ENCODE data around the gene HPS1. TPM values are rescaled to one million over a fixed set of nuclear protein-coding genes. Genes with fewer than 3 reads are reported as not detected.

HPS1 gene
- total RNA-seq, 1 experiment from 2014 or later = 146 TPM

GRCh38 chr10:98408799-98409198 is 37.9 kb downstream of the HPS1 start:
- DNase-seq (ENCODE audit: low read depth, low spot score) (no peak), ATAC-seq (no peak)
- H3K27ac ChIP-seq (ENCODE audit: low read length) = no peak overlapping the region
- POLR2A ChIA-PET = no interaction called here
- no peak for TF ChIP-seq TCF7L2 (IDR thresholded peaks at IDR 0.05; ENCODE audit: low read depth, low read length)
- no TSS peak for BruUV-seq (replicated peaks)
- no peak overlapping the region for H3K4me3 ChIP-seq (ENCODE audit: low read depth in 2 of 2, low read length in 2 of 2)
- in situ Hi-C loops (cut with HindIII; ENCODE audit: low pct_unique_long_range_greater_than_20kb, low sequenced_read_pairs) (no loop called here), intact Hi-C loops (cut with micrococcal nuclease; ENCODE audit: unreplicated experiment) (no loop called here)
- H3K36me3 ChIP-seq (ENCODE audit: control insufficient read depth, insufficient read depth, low read length) = no peaks in the 10 kb centered on the region
- H3K4me1 ChIP-seq (ENCODE audit: control insufficient read depth, insufficient read depth, low read length) = no peaks in the 10 kb centered on the region
- CTCF ChIA-PET = interaction anchor here (0.5 to 0.6 kb wide), 2 partner anchors 70 to 874 kb away, joined by 4 to 6 read pairs; no protein-coding TSS in a partner anchor
- no peaks in the 10 kb centered on the region for H3K27me3 ChIP-seq (ENCODE audit: control insufficient read depth, insufficient read depth, low read length)
- no peaks in the 10 kb centered on the region for H3K9me3 ChIP-seq (ENCODE audit: control insufficient read depth, insufficient read depth, low read depth, low read length)

- intact Hi-C loops (cut with micrococcal nuclease; ENCODE audit: unreplicated experiment) (no loop called here), in situ Hi-C loops (cut with HindIII; ENCODE audit: low pct_unique_long_range_greater_than_20kb, low sequenced_read_pairs) (no loop called here)
- BruUV-seq (replicated peaks) = no TSS peak
- Histone ChIP-seq H3K4me1 (ENCODE audit: control insufficient read depth, insufficient read depth, low read length) (no peaks in the 10 kb centered on the region), H3K4me3 (ENCODE audit: low read depth in 2 of 2, low read length in 2 of 2) (no peak overlapping the region), H3K36me3 (ENCODE audit: control insufficient read depth, insufficient read depth, low read length) (no peaks in the 10 kb centered on the region), H3K9me3 (ENCODE audit: control insufficient read depth, insufficient read depth, low read depth, low read length) (no peaks in the 10 kb centered on the region), H3K27ac (ENCODE audit: low read length) (no peak overlapping the region), H3K27me3 (ENCODE audit: control insufficient read depth, insufficient read depth, low read length) (no peaks in the 10 kb centered on the region)
- ATAC-seq (no peak), DNase-seq (ENCODE audit: low read depth, low spot score) (no peak)
- TF ChIP-seq SIN3A (IDR thresholded peaks at IDR 0.05; ENCODE audit: borderline replicate concordance, insufficient read depth, low read depth, low read length) (no peak), REST (IDR thresholded peaks at IDR 0.05; ENCODE audit: insufficient read depth in 1 of 2, low read depth in 2 of 2, low read length in 1 of 2) (no peak), TCF7L2 (IDR thresholded peaks at IDR 0.05; ENCODE audit: low read depth, low read length) (no peak), POLR2AphosphoS5 (IDR thresholded peaks at IDR 0.05; ENCODE audit: low read depth, low read length) (no peak)
- TF ChIP-seq, protein P1, sequence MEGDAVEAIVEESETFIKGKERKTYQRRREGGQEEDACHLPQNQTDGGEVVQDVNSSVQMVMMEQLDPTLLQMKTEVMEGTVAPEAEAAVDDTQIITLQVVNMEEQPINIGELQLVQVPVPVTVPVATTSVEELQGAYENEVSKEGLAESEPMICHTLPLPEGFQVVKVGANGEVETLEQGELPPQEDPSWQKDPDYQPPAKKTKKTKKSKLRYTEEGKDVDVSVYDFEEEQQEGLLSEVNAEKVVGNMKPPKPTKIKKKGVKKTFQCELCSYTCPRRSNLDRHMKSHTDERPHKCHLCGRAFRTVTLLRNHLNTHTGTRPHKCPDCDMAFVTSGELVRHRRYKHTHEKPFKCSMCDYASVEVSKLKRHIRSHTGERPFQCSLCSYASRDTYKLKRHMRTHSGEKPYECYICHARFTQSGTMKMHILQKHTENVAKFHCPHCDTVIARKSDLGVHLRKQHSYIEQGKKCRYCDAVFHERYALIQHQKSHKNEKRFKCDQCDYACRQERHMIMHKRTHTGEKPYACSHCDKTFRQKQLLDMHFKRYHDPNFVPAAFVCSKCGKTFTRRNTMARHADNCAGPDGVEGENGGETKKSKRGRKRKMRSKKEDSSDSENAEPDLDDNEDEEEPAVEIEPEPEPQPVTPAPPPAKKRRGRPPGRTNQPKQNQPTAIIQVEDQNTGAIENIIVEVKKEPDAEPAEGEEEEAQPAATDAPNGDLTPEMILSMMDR (IDR thresholded peaks at IDR 0.05) = no peak
- CTCF ChIA-PET = no interaction called here
- POLR2A ChIA-PET = no interaction called here
Measured at GRCh38 chr10:98407744-98408241, 38.9 kb downstream of the HPS1 start.

DNA sequence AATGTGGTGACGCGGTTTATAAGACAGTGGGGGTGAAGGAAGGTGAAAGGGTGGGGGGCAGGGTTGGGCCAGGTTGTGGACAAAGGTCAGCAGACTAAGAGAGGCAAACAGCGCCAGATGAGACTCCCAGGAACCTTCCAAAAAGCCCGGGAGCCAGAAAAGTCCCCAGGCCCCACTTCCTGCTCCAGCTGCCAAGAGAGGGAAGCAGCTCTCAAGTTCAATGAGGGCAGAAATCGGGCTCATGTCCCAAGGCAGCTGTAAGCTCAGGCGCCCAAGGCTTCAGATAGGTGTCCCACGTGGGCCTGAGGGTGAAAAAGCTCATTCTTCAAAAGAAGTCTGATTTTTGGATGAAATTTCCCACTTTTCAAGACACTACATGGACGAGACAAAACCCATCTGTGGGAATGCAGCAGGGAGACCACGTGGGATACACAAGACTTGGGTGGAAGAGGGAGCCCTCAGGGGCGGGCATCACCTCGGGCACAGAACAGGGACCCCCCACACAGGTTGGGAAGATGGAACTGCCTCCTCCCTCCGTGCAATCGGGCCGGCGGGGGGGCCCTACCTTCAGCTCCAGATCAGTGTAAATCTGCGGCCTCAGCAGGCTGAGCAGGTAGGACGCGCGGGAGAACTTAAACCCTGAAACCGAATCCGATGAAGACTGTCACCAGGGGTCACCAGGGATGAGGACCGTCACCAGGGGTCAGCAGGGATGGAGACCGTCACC is 39.6 kb downstream of the HPS1 start:
- intact Hi-C loops (cut with micrococcal nuclease; ENCODE audit: unreplicated experiment) (no loop called here), in situ Hi-C loops (cut with HindIII; ENCODE audit: low pct_unique_long_range_greater_than_20kb, low sequenced_read_pairs) (no loop called here)
- Histone ChIP-seq H3K4me3 (ENCODE audit: low read depth in 2 of 2, low read length in 2 of 2) (no peak overlapping the region), H3K27ac (ENCODE audit: low read length) (no peak overlapping the region), H3K36me3 (ENCODE audit: control insufficient read depth, insufficient read depth, low read length) (no peaks in the 10 kb centered on the region), H3K9me3 (ENCODE audit: control insufficient read depth, insufficient read depth, low read depth, low read length) (no peaks in the 10 kb centered on the region), H3K27me3 (ENCODE audit: control insufficient read depth, insufficient read depth, low read length) (no peaks in the 10 kb centered on the region), H3K4me1 (ENCODE audit: control insufficient read depth, insufficient read depth, low read length) (no peaks in the 10 kb centered on the region)
- TF ChIP-seq SIN3A (IDR thresholded peaks at IDR 0.05; ENCODE audit: borderline replicate concordance, insufficient read depth, low read depth, low read length) (no peak), TCF7L2 (IDR thresholded peaks at IDR 0.05; ENCODE audit: low read depth, low read length) (no peak)
- DNase-seq (ENCODE audit: low read depth, low spot score) (no peak), ATAC-seq (no peak)
- CTCF ChIA-PET = interaction anchor here (0.6 kb wide), 1 partner anchor 555 kb away, joined by 8 read pairs; no protein-coding TSS in a partner anchor
- BruUV-seq (replicated peaks) = no TSS peak
- POLR2A ChIA-PET = no interaction called here

Data from Panc1 (cell line).